Neural cell (in vitro differentiated cells): Measurements from ENCODE around the gene NSFL1C. TPM values are rescaled to one million over a fixed set of nuclear protein-coding genes. Genes with fewer than 3 reads are reported as not detected.

ENCODE experiments used
- H2AFZ ChIP-seq: fragments of 200-600, 300-800 bp; sonication (generic), shearing (Covaris generic); 2 replicates; pipeline ENCODE4 v1.6.0; 2014; ENCODE audit warnings: low read depth, mild to moderate bottlenecking, antibody characterized with exemption, low read length, moderate library complexity
- H3F3A ChIP-seq: fragments of 200-600 bp; shearing (Covaris generic); 2 replicates; pipeline ENCODE4 v1.6.1; 2016; ENCODE audit warnings: mild to moderate bottlenecking, moderate library complexity, mixed read lengths, antibody characterized with exemption, low read length; ENCODE audit not compliant: insufficient read depth, poor library complexity, severe bottlenecking
- H3K27ac ChIP-seq: fragments of 200-600, 300-800 bp; sonication (generic), shearing (Covaris generic); 2 replicates; pipeline ENCODE4 v1.5.1; 2014; ENCODE audit warnings: mild to moderate bottlenecking, low read length, moderate library complexity
- H3K27me3 ChIP-seq: fragments of 300-800, 200-600 bp; sonication (generic), shearing (Covaris generic); 2 replicates; pipeline ENCODE4 v1.6.0; 2014; ENCODE audit warnings: mild to moderate bottlenecking, low read depth, low read length, moderate library complexity; ENCODE audit not compliant: insufficient read depth
- H3K36me3 ChIP-seq: fragments of 300-800, 200-600 bp; sonication (generic), shearing (Covaris generic); 2 replicates; pipeline ENCODE4 v1.5.1; 2014; ENCODE audit warnings: mild to moderate bottlenecking, antibody characterized with exemption, low read length, moderate library complexity; ENCODE audit not compliant: insufficient read depth
- H3K4me2 ChIP-seq: fragments of 300-800, 200-600 bp; sonication (generic), shearing (Covaris generic); 2 replicates; pipeline ENCODE4 v1.6.0; 2014; ENCODE audit warnings: mild to moderate bottlenecking, low read length
- H3K4me3 ChIP-seq: fragments of 300-800, 200-600 bp; sonication (generic), shearing (Covaris generic); 2 replicates; pipeline ENCODE4 v1.5.1; 2014; ENCODE audit warnings: mild to moderate bottlenecking, low read length, moderate library complexity
- H3K79me2 ChIP-seq: fragments of 200-600 bp; shearing (Covaris generic); replicated peaks from 2 replicates; pipeline ENCODE4 v1.6.0; 2014; ENCODE audit warnings: mild to moderate bottlenecking, low read length, moderate library complexity; ENCODE audit not compliant: insufficient read depth
- H3K9ac ChIP-seq: fragments of 300-800, 200-600 bp; sonication (generic), shearing (Covaris generic); 2 replicates; pipeline ENCODE4 v1.6.1; 2016; ENCODE audit warnings: mild to moderate bottlenecking, low read length, mixed read lengths
- H3K9me2 ChIP-seq: fragments of 200-600 bp; shearing (Covaris generic); 2 replicates; pipeline ENCODE4 v1.6.1; 2016; ENCODE audit warnings: mild to moderate bottlenecking, low read length, mixed read lengths; ENCODE audit not compliant: insufficient read depth
- H3K9me3 ChIP-seq: fragments of 200-600, 300-800 bp; sonication (generic), shearing (Covaris generic); 2 replicates; pipeline ENCODE4 v1.6.1; 2016; ENCODE audit warnings: mild to moderate bottlenecking, mixed run types, low read length, moderate library complexity, mixed read lengths
- H4K20me1 ChIP-seq: fragments of 200-600 bp; shearing (Covaris generic); 2 replicates; pipeline ENCODE4 v1.6.1; 2016; ENCODE audit warnings: mild to moderate bottlenecking, mixed run types; ENCODE audit not compliant: insufficient read depth
- EP300 ChIP-seq: fragments of 450-650 bp; conservative IDR thresholded peaks from 2 replicates; pipeline ENCODE4 v1.6.1; 2014; ENCODE audit warnings: antibody characterized with exemption, mild to moderate bottlenecking, moderate library complexity; ENCODE audit not compliant: poor library complexity, severe bottlenecking
- EZH2 ChIP-seq: fragments of 200-600, 300-800 bp; shearing (Covaris generic), sonication (generic); IDR thresholded peaks from 2 replicates; pipeline ENCODE4 v1.6.1; 2014; ENCODE audit warnings: antibody characterized with exemption, low read length, borderline replicate concordance, mild to moderate bottlenecking; ENCODE audit not compliant: insufficient read depth, poor library complexity, severe bottlenecking
- MXI1 ChIP-seq: fragments of 450-650 bp; conservative IDR thresholded peaks from 2 replicates; pipeline ENCODE4 v1.6.1; 2014; ENCODE audit warnings: antibody characterized with exemption, mild to moderate bottlenecking; ENCODE audit not compliant: poor library complexity, severe bottlenecking
- POLR2AphosphoS5 ChIP-seq: IDR thresholded peaks from 2 replicates; pipeline ENCODE4 v1.6.1; 2012
- RAD21 ChIP-seq: fragments of 450-650 bp; conservative IDR thresholded peaks from 2 replicates; pipeline ENCODE4 v1.6.1; 2014; ENCODE audit warnings: antibody characterized with exemption, mild to moderate bottlenecking, moderate library complexity
- REST ChIP-seq: IDR thresholded peaks from 2 replicates; pipeline ENCODE4 v1.6.1; 2012; ENCODE audit warnings: borderline replicate concordance
- SMC3 ChIP-seq: fragments of 450-650 bp; conservative IDR thresholded peaks from 2 replicates; pipeline ENCODE4 v1.6.1; 2014; ENCODE audit warnings: antibody characterized with exemption, mild to moderate bottlenecking, moderate library complexity; ENCODE audit not compliant: poor library complexity
- TAF1 ChIP-seq: IDR thresholded peaks from 2 replicates; pipeline ENCODE4 v1.6.1; 2012; ENCODE audit warnings: low read depth
- polyA plus RNA-seq: library from polyadenylated mRNA; depleted of rRNA; stranded (reverse); fragments of >200 nt; gene quantifications from 2 replicates; pipeline ENCODE4 v1.2.3, GENCODE V29; 2014
- TF ChIP-seq, protein P1 (sequence below): fragments of 450-650 bp; IDR thresholded peaks from 2 replicates; pipeline ENCODE4 v1.5.1; 2014; ENCODE audit warnings: antibody characterized with exemption, mild to moderate bottlenecking, moderate library complexity; ENCODE audit not compliant: poor library complexity, severe bottlenecking

NSFL1C gene
- polyA plus RNA-seq, 1 donor from 2014 or later, result 48.7 TPM

DNA sequence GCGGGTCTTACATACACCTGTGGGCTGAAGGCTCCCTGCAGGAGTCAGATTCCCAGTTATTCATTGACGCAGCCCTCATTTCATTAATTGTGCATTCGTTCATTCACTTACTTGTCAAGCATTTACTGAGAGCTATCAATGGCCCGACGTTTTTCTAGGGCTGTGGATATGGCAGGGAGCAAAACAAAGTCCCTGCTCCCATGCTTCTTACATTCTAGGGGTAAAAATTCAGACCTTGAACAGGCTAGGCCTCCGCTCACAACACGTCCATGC lies 369 bp upstream of the NSFL1C start:
- Histone ChIP-seq H3K27me3 (no peaks in the 10 kb centered on the region), H3K9me3 (no peaks in the 10 kb centered on the region), H4K20me1 (no peaks in the 10 kb centered on the region), H3K79me2 (peaks cover 18% of the 10 kb centered on the region), H3K9ac (no peak overlapping the region), H3K27ac (no peak overlapping the region), H2AFZ (peak overlapping the region; percentile 60), H3K4me2 (no peak overlapping the region), H3F3A (no peaks in the 10 kb centered on the region), H3K36me3 (no peaks in the 10 kb centered on the region), H3K9me2 (no peaks in the 10 kb centered on the region), H3K4me3 (peak overlapping the region; percentile 97)
- TF ChIP-seq MXI1, result no peak
- TF ChIP-seq RAD21, result no peak

DNA sequence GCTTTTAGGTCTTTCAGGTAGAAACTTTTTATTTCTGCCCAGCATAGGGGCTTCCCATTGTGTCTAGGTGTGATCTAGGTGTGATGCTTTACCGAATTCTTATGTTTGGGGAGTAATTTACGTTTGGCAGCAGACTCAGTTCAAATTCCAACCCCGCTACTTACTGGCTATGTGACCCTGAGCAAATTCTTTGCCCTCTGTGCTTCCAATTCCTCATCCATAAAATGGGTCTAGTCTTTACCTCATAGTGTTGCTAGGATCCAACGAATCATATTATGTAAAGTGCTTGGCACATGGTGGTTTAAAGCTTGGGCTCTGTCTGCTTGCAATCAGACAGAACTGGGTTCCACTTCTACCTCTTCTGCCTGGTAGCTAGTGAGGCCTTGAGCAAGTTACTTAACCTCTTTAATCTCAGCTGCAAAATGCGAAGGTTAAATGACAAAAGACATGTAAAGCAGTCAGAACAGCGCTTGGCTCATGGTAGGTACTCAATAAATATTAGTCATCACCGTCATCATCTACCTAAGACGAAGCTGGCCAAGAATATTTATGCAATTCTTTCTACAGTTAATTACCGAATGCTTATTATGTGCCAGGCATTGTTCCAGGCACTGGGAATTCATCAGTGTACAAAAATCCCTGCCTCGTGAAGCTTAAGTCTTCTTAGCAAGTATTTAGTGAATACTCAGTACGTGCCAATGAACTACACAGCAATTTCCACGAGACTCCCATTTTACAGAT lies 1.0 kb downstream of the NSFL1C start:
- peak overlapping the region; percentile 74 for H3K27ac ChIP-seq

More for the DNA sequence above, 1.0 kb downstream of the NSFL1C start:
- H3K9ac ChIP-seq, result peak overlapping the region; percentile 90
- no peaks in the 10 kb centered on the region for H4K20me1 ChIP-seq
- no peaks in the 10 kb centered on the region for H3K36me3 ChIP-seq
- H3K9me3 ChIP-seq, result no peaks in the 10 kb centered on the region
- H2AFZ ChIP-seq, result no peak overlapping the region
- H3K9me2 ChIP-seq, result no peaks in the 10 kb centered on the region
- TF ChIP-seq POLR2AphosphoS5 (no peak), EP300 (no peak), RAD21 (no peak), EZH2 (no peak), MXI1 (no peak), SMC3 (no peak), TAF1 (no peak), REST (no peak)
- TF ChIP-seq, protein P1, sequence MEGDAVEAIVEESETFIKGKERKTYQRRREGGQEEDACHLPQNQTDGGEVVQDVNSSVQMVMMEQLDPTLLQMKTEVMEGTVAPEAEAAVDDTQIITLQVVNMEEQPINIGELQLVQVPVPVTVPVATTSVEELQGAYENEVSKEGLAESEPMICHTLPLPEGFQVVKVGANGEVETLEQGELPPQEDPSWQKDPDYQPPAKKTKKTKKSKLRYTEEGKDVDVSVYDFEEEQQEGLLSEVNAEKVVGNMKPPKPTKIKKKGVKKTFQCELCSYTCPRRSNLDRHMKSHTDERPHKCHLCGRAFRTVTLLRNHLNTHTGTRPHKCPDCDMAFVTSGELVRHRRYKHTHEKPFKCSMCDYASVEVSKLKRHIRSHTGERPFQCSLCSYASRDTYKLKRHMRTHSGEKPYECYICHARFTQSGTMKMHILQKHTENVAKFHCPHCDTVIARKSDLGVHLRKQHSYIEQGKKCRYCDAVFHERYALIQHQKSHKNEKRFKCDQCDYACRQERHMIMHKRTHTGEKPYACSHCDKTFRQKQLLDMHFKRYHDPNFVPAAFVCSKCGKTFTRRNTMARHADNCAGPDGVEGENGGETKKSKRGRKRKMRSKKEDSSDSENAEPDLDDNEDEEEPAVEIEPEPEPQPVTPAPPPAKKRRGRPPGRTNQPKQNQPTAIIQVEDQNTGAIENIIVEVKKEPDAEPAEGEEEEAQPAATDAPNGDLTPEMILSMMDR, result no peak
- H3K79me2 ChIP-seq, result peaks cover 22% of the 10 kb centered on the region
- H3K27me3 ChIP-seq, result no peaks in the 10 kb centered on the region
- H3F3A ChIP-seq, result no peaks in the 10 kb centered on the region
- peak overlapping the region; percentile 97 for H3K4me3 ChIP-seq
- peak overlapping the region; percentile 64 for H3K4me2 ChIP-seq
